COLO829 (cell line): ENCODE results near the gene NAALADL1.
A peak's percentile ranks its signal among the peaks of the same experiment; 100 is the strongest.
"Not testable (repeated sequence)": the region's sequence is repeated elsewhere in the genome, so short reads cannot be mapped to it uniquely, and the experiment has no call there.

ENCODE experiments used
- DNase-seq: peaks from one replicate; pipeline ENCODE4 v3.0.0; 2012; ENCODE audit warnings: low spot score

The NAALADL1 gene

GRCh38 chr11:65013130-65013887 lies 45.0 kb downstream of the NAALADL1 start:
- peak; percentile 82 for DNase-seq

- no peak for DNase-seq
These were observed 49.5 kb downstream of the NAALADL1 start for GRCh38 chr11:65008873-65009272.

- DNase-seq = no peak
These were observed 50.3 kb downstream of the NAALADL1 start for GRCh38 chr11:65008016-65008415.

GRCh38 chr11:65003968-65004367 lies 54.4 kb downstream of the NAALADL1 start:
- not testable (repeated sequence) for DNase-seq

GRCh38 chr11:65003282-65003681 lies 55.1 kb downstream of the NAALADL1 start:
- DNase-seq = no peak

GRCh38 chr11:65002706-65003105 lies 55.6 kb downstream of the NAALADL1 start:
- no peak for DNase-seq

GRCh38 chr11:64999478-64999877 lies 58.9 kb downstream of the NAALADL1 start:
- DNase-seq = no peak

- DNase-seq = no peak
These were observed 59.5 kb downstream of the NAALADL1 start for GRCh38 chr11:64998690-64999431.

- DNase-seq = no peak
These were observed 60.2 kb downstream of the NAALADL1 start for GRCh38 chr11:64998141-64998540.

GRCh38 chr11:64996710-64997380 lies 61.5 kb downstream of the NAALADL1 start, which contains the start of gene BATF2:
TSS of gene BATF2 (minus strand) at chr11:64996971. CDS start at chr11:64996914, 57 bp downstream.
- peak; percentile 87 for DNase-seq

GRCh38 chr11:64996327-64996709 lies 62.0 kb downstream of the NAALADL1 start:
- DNase-seq = no peak
